GM19099 (cell line): ENCODE results near the gene PLP1.

ENCODE experiments used
- POLR2A ChIP-seq: IDR thresholded peaks from 3 replicates; pipeline ENCODE4 v1.6.1; 2011; ENCODE audit warnings: low read depth; ENCODE audit not compliant: insufficient read length; ENCODE audit errors: extremely low read depth

The PLP1 gene, protein sequence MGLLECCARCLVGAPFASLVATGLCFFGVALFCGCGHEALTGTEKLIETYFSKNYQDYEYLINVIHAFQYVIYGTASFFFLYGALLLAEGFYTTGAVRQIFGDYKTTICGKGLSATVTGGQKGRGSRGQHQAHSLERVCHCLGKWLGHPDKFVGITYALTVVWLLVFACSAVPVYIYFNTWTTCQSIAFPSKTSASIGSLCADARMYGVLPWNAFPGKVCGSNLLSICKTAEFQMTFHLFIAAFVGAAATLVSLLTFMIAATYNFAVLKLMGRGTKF

DNA sequence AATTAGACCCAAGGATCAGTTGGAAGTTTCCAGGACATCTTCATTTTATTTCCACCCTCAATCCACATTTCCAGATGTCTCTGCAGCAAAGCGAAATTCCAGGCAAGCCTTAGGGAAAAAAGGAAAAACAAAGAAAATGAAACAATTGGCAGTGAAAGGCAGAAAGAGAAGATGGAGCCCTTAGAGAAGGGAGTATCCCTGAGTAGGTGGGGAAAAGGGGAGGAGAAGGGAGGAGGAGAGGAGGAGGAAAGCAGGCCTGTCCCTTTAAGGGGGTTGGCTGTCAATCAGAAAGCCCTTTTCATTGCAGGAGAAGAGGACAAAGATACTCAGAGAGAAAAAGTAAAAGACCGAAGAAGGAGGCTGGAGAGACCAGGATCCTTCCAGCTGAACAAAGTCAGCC is at the start of gene PLP1:
PLP1 (plus strand) TSS at position 295 of the 400 bp plus-strand sequence. CDS start 156 bp downstream, outside the sequence.
- TF ChIP-seq POLR2A: no peak

GRCh38 chrX:103727115-103727514 is 49.5 kb upstream of the PLP1 start:
- no peak for TF ChIP-seq POLR2A

GRCh38 chrX:103729015-103729414 is 47.6 kb upstream of the PLP1 start:
- no peak for TF ChIP-seq POLR2A

DNA sequence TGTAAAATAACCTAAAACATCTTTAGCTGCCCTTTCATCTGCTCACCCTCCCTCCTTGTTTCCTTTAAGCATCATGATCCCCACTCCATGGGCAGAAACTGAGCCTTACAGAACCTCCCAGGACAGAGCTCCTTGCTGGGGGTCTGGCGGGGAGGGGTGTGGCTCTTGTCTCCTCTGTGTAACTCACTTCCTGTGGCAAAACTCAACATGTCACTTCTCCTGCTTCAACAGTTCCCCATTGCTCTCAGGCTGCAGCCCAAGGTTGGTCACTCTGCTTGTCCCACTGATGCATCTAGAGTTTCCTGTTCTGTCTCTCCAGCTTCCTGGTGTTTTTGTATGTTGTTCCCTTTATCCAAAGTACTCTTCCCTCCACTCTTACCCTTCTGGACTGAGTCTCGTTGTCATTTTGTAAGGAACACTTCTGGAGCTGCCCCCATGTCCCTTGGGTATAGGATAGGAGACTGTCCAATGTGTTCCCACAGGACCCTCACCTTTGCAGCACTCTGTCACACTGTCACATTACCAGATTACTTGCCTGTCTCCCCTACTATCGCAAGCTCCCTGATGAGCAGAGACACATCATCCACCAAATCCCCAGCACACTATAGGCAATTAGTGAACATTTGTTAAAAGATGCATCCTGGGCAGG is 46.4 kb upstream of the PLP1 start:
- no peak for TF ChIP-seq POLR2A

DNA sequence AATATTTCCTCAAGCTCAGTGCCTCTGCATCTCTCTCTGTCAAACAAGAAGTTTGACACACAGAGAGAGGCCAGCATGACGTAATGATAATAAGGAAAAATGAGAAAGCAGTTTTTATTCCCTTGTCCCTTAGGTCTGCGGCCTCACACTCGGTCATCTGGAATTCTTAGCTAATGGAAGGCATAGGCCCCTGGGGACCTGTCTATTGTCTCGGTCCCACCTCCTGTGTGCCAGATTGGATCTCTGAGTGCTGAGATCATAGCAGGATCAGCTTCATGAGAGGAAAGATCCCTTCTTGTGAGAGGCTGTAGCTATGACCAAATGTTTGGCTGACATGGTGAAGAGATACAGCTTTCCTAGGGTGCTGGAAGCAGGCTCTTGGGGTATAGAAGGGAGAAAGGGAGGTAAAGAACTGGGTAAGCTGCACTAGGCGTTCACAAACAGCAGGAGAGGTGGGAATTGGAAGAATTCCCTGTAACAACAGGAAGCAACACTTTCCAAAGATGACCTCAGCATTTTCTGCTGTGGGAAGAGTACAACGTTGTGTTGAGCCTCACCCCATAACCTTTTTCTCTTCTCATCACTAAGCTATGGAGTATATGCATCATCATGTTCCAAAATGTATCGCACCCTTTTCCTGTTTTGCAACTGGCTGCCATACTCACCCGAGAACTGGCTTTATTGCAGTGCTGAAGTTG is 45.7 kb upstream of the PLP1 start:
- no peak for TF ChIP-seq POLR2A

GRCh38 chrX:103733017-103733416 is 43.6 kb upstream of the PLP1 start:
- no peak for TF ChIP-seq POLR2A

DNA sequence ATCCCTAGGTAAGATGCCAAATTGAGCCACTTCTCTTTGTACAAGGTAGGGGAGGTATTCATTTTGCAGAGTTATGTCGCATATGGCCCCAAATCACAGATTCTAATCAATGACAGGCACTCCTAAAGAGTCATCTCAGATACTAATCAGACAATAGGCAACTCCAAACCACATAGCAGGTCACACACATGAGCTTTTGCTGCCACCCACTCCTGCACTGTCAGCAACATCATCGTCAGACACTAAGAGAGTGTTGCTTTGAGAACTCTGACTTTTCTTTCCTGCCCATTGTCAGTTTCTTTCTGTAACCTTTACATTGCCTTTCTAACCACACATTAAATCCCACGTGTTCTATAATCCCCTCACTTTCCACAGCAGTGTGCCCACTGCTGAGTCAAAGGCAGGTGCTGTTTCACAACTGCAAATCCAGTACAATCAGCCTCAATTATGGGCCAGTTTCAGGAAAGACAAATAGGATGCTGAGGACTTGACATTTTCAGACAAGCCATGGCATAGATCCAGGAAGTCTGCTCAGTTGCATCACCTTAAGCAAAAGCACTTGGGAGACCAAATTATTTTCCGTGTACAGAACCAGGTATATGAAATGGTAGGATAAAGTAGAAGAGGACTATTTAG is 42.4 kb upstream of the PLP1 start:
- no peak for TF ChIP-seq POLR2A

GRCh38 chrX:103737696-103738095 is 38.9 kb upstream of the PLP1 start:
- no peak for TF ChIP-seq POLR2A

GRCh38 chrX:103739421-103739820 is 37.2 kb upstream of the PLP1 start:
- no peak for TF ChIP-seq POLR2A

DNA sequence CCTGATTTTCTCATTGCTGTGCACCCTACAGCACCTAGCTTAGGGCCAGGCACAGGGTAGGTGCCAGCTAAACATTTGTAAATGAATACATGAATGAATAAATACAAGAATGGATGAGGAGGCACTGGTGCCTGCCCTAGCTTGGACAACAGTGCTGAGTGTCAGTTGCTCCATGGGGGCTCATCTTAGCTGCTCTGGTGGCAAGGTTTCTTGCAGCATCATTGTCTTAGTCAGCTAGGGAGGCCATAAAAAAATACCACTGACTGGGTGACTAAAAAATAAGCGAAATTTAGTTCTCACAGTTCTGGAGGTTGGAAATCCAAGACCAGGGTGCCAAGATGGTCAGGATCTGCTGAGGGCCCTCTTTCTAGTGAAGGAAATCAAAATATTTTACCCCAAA is 34.8 kb upstream of the PLP1 start:
- no peak for TF ChIP-seq POLR2A

- TF ChIP-seq POLR2A: no peak
Observed at GRCh38 chrX:103742339-103742738, 34.3 kb upstream of the PLP1 start.

DNA sequence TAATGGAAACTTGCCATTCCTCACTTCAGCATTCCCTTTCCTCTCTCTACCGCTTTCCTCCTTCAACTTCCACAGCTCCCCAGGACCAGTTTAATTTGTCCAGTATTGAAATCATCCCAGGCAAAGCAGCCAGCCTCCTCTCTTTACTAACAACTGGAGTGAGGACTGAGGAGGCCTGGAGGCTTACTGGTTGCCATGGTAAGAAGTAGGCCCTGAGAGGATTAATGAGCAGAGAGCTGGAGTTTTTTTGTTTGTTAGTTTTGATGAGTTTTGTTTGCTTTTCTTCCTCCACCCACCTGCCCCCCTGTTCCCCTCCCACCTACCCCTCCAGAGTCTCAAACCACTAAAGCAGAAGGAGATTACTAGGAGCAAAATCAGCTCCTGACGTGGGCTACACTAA is 29.5 kb upstream of the PLP1 start:
- no peak for TF ChIP-seq POLR2A

GRCh38 chrX:103754401-103754800 is 22.2 kb upstream of the PLP1 start:
- no peak for TF ChIP-seq POLR2A

DNA sequence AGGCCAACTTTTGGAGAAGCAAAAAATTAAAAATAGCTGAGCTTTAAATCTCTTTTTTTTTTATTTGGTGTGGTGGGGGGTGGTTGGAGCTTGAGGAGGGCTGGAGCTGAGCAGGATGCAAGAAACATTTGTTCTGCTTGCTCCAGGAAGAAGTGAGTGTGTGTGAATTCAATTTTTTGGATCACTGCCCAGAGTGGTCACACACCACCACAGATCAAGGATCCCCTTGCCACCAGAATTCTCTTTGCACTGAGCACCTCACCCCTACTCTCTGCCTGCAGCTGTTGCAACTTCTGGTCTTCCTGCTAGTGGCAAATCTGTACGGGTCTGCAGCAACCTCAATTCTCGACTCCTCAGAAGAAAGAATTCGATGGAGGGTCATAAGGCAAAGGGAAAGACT is 19.9 kb upstream of the PLP1 start:
- TF ChIP-seq POLR2A: no peak

GRCh38 chrX:103758555-103758954 is 18.1 kb upstream of the PLP1 start:
- no peak for TF ChIP-seq POLR2A
